Activated CD4-positive, CD25-positive, alpha-beta regulatory T cell treated with anti-CD3 and anti-CD28 coated beads, Interleukin-2, amount 50 U/mL, for 72 hours (primary cell): ENCODE measurements around the gene COL15A1.
A peak's percentile ranks its signal among the peaks of the same experiment; 100 is the strongest.
"Not testable (repeated sequence)": the region's sequence is repeated elsewhere in the genome, so short reads cannot be mapped to it uniquely, and the experiment has no call there.

Experiments used
- DNase-seq: peaks from one replicate; pipeline ENCODE4 v3.0.0; 2021

Gene COL15A1

GRCh38 chr9:99092643-99093491 is 149.2 kb downstream of the COL15A1 start:
- peak; percentile 44 for DNase-seq

GRCh38 chr9:99093492-99093791 is 149.7 kb downstream of the COL15A1 start:
- DNase-seq, result peak; percentile 48

GRCh38 chr9:99095565-99095964 is 151.9 kb downstream of the COL15A1 start:
- DNase-seq, result no peak

GRCh38 chr9:99096409-99096808 is 152.7 kb downstream of the COL15A1 start:
- no peak for DNase-seq

- not testable (repeated sequence) for DNase-seq
These were observed 156.3 kb downstream of the COL15A1 start for GRCh38 chr9:99099806-99100585.

- DNase-seq, result no peak
These were observed 157.6 kb downstream of the COL15A1 start for GRCh38 chr9:99101271-99101670.

GRCh38 chr9:99101812-99102211 is 158.1 kb downstream of the COL15A1 start:
- no peak for DNase-seq

- DNase-seq, result no peak
These were observed 159.6 kb downstream of the COL15A1 start for GRCh38 chr9:99103054-99103895.

- no peak for DNase-seq
These were observed 160.3 kb downstream of the COL15A1 start for GRCh38 chr9:99103901-99104458.

- DNase-seq, result peak; percentile 94
These were observed 160.9 kb downstream of the COL15A1 start, which contains the start of gene TGFBR1 for GRCh38 chr9:99104459-99105151. Gene TGFBR1 (plus strand): TSS chr9:99105113. CDS start chr9:99105206, 93 bp downstream.

GRCh38 chr9:99105152-99106043 is 161.7 kb downstream of the COL15A1 start:
- peak; percentile 68 for DNase-seq

GRCh38 chr9:99106044-99106375 is 162.3 kb downstream of the COL15A1 start:
- DNase-seq, result no peak

GRCh38 chr9:99107421-99107820 is 163.7 kb downstream of the COL15A1 start:
- DNase-seq, result no peak

GRCh38 chr9:99108131-99108530 is 164.4 kb downstream of the COL15A1 start:
- DNase-seq, result no peak

- no peak for DNase-seq
These were observed 165.8 kb downstream of the COL15A1 start for GRCh38 chr9:99109522-99109921.

GRCh38 chr9:99112750-99113413 is 169.2 kb downstream of the COL15A1 start:
- DNase-seq, result no peak

GRCh38 chr9:99113414-99114048 is 169.8 kb downstream of the COL15A1 start:
- DNase-seq, result no peak

- DNase-seq, result no peak
These were observed 170.3 kb downstream of the COL15A1 start for GRCh38 chr9:99114049-99114440.

GRCh38 chr9:99114846-99115500 is 171.3 kb downstream of the COL15A1 start:
- no peak for DNase-seq

GRCh38 chr9:99116003-99116411 is 172.3 kb downstream of the COL15A1 start:
- no peak for DNase-seq
